Stimulated activated CD8-positive, alpha-beta memory T cell treated with anti-CD3 and anti-CD28 coated beads, Interleukin-12 subunit alpha, Interleukin-12 subunit beta, amount 100 ng/mL, for 4 hours (primary cell): Measurements from ENCODE around the gene WDR93.
"Not testable (repeated sequence)": the region's sequence is repeated elsewhere in the genome, so short reads cannot be mapped to it uniquely, and the experiment has no call there.

Source experiments
- DNase-seq: peaks from one replicate; pipeline ENCODE4 v3.0.0-alpha.2; 2020; ENCODE audit warnings: low read depth

Gene WDR93

GRCh38 chr15:89685995-89686394 lies 4.6 kb upstream of the WDR93 start:
- no peak for DNase-seq

GRCh38 chr15:89686522-89686921 lies 4.1 kb upstream of the WDR93 start:
- no peak for DNase-seq

DNA sequence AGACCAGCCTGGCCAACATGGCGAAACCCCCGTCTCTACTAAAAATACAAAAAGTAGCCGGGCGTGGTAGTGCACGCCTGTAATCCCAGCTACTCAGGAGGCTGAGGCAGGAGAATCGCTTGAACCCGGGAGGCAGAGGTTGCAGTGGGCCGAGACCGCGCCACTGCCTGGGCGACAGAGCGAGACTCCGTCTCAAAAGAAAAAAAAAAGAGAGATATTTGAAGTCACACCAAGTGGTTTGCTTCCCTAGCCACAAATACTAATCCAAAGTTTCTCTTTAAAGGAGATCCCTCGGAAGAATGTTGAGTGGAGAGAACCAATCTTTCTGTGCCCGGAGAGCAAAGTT lies 708 bp upstream of the WDR93 start:
- DNase-seq, result not testable (repeated sequence)

DNA sequence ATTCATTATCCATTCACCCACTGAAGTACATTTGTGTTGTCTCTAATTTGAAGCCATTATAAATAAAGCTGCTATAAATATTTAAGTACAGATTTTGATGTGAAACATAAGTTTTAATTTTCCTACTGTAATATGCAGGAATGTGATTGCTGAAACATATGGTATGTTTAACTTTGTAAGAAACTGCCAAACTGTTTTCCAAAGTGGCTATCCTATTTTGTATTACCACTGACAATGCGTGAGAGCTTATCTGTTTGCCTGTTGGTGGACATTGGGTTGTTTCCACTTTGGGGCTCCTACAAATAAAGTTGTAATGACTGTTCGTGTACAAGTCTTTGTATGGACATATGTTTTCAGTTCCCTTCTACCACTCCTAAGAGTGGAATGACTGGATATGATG lies 2.5 kb downstream of the WDR93 start:
- no peak for DNase-seq

DNA sequence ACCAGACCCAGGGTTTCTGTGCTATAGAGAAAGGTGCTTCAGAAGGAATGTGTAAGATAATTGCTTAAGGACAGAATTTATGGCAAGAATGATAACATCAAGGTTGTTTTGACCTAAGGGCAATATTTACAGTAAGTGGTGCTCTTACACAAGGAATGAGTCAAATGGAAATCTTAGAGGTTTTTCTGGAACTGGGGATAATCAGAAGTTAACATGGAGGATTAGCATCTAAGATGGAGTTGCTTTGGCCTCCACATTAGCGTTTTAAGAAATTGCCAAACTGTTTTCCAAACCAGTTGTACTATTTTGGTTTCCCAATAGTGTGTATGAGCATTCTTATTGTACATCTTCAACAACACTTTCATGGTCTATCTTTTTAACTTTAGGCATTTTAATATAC lies 3.1 kb downstream of the WDR93 start:
- no peak for DNase-seq

DNA sequence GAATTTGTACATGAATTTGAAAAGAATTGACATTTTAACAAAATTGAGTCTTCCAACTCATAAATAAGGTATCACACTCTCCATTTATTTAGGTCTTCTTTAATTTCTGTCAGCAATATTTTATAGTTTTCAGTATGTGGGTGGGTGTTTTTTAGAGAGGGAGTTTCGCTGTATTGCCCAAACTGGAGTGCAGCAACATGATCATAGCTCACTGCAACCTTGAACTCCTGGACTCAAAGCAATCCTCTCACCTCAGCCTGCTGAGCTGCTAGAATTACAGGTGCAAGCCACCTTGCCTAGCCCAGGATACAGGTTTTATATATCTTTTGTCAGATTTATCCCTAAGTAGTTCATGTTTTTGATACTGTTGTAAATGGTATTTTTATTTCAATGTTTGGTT lies 4.6 kb downstream of the WDR93 start:
- no peak for DNase-seq

DNA sequence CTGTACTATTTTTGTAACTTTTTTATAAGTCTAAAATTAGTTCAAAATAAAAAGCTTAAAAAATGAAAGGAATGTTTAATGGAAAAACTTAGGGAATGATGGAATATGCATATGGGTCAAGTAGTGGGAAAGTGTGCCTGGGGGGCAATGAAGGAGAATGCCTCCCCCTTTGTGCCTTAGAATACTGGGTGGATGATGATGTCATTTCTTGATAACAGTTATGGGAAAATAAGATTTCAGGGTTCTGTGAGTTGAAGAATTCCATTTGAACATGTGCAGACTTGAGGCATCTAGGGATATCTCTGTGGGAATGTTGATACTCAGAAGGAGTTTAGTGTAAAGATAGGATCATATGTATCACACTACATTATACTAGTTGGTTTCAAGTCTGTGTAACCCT lies 13.8 kb downstream of the WDR93 start:
- no peak for DNase-seq

- no peak for DNase-seq
Measured at GRCh38 chr15:89707577-89707976, 17.0 kb downstream of the WDR93 start.

GRCh38 chr15:89714775-89715174 lies 24.2 kb downstream of the WDR93 start:
- no peak for DNase-seq

DNA sequence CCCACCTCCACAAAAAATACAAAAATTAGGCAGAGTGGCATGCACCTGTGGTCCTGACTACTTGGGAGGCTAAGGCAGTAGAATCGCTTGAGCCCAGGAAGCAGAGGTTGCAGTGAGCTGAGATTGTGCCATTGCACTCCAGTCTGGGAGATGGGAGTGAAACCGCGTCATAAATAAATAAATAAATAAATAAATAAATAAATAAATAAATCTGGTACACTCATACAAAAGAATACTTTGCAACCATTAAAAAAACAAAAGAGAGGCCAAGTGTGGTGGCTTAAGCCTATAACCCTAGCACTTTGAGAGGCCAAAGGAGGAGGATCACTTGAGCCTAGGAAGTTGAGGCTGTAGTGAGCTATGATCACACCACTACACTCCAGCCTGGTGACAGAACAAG lies 32.4 kb downstream of the WDR93 start:
- no peak for DNase-seq

DNA sequence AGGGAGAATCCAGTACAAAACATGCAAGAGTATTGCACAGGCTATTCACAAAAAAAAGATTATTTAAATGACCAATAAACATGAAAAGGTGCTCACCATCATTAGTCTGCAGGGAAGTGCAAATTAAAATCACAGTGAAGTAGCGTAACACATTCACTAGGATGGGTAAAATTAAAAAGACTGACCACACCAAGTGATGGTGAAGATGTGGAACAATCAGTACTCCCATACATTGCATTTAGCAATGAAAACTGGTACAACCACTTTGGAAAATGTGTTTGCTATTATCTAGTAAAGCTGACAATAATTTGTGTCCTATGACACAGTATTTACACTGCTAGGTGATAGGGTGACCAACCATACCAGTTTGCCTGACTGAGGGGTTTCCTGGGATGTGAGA lies 34.0 kb downstream of the WDR93 start:
- no peak for DNase-seq

DNA sequence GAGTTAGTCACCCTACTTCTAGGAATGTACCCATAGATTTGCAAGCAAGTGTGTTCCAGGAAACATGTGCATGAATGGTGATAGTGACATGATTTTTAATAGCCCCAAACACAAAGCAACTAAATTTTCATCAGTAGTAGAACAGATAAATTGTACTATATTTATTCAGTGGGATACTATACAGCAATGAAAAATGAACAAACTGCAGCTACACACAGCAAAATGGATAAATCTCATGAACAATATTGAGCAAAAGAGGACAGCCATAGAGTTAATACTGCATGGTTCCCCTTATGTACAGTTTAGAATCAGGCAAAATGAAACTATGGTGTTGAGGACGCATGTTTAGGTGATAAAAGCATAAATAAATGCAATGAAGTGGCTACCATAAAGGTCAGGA lies 34.5 kb downstream of the WDR93 start:
- no peak for DNase-seq

DNA sequence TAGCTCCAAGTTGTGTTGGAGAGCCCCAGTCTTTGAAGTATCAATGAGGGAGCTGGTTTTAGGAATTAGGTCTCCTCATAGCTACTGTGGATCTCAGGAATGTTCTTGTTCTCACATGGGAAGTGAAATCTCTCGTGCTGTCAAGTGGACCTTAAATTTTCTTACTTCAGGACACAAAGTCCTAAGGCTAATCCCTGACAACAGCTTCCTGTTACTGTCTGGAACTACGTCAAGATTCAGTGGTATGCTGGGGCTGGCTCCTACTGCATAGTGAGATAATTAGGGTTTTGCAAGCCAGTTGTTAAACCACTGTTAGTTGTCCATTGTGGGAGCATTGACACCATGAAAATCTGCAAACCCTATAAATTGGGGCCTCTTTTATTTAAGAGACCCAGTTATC lies 37.6 kb downstream of the WDR93 start:
- DNase-seq, result no peak

- no peak for DNase-seq
Measured at GRCh38 chr15:89731275-89731674, 40.7 kb downstream of the WDR93 start.

GRCh38 chr15:89732451-89733172 lies 42.0 kb downstream of the WDR93 start:
- no peak for DNase-seq

DNA sequence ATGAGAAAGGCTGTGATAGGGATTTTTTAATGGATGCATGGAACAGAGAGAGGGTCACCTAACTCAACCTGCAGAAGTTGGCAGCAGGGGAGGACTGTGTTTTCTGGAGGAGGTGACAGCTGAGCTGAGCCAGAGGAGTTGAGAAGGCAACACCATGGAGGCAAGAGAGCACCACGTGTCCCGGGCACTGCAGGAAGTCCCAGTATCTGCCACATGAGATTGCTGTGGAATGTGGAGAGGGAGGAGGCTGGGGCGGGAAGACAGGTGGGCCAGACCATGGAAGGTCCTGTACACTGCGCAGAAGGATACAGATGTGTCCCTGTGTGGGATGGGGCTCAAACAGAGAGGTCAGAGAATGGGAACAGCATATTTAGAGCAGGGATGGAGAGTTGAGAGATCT lies 45.2 kb downstream of the WDR93 start:
- DNase-seq, result no peak

DNA sequence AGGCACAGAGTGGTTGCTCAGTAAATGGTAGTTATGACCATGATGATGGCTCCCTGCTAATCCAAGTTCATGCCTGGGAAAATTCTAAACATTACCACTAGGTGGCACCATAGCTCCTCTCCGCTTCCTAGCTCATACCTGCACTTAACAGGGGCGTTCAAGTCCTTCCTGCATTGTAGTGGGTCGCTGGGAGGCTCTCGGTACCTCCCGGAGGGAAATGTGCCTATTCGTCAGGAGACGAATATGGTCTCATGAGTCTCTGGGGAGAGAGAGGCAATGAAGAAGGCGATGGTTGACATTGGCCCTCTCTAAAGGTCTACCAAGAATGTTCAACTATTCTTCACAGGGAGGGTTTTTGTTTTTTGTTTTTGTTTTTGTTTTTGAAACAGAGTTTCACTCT lies 49.5 kb downstream of the WDR93 start:
- no peak for DNase-seq

DNA sequence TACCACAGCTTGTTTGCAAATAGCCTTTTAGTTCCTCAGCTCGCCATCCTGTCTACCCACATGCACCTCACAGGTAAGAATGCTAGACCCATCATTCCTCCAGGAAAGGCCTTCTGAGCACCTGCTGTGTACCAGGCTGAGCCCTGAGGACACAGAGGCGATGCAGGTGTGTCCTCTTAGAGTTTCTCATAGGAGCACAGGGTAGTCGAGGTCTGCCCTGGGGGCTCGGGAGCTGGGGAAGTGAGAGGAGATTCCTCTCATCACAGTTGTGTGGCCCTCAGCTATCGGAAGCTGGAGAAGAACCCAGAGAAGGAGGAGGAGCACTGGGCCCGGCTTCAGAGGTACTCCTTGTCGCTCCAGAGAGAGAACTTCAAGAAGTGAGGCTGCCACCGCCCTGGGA lies 52.4 kb downstream of the WDR93 start:
- no peak for DNase-seq

DNA sequence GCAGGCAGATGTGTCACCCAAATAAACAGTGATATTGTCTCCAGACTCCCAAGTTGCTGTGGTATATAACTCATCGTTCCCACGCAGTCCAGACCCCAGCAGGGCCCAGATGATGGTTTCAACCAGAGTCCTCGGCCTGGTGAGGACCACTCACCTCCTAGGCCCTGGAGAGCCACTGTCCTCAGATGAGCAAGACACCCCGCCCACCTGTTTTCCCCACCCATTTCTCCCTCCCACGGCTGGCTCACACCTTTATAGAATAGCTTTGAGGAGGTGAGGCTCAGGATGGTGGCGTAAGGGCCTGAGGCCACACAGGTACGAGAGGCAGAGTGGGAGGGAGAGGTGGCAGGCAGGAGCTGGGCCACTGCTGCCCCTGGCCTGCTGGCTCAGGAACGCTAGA lies 53.0 kb downstream of the WDR93 start:
- DNase-seq, result no peak

- no peak for DNase-seq
Measured at GRCh38 chr15:89745131-89745530, 54.5 kb downstream of the WDR93 start.

- no peak for DNase-seq
Measured at GRCh38 chr15:89745768-89746167, 55.2 kb downstream of the WDR93 start.

GRCh38 chr15:89746386-89746780 lies 55.8 kb downstream of the WDR93 start:
- no peak for DNase-seq

- DNase-seq, result no peak
Measured at GRCh38 chr15:89747708-89748682, 57.4 kb downstream of the WDR93 start.

GRCh38 chr15:89749054-89749453 lies 58.4 kb downstream of the WDR93 start:
- no peak for DNase-seq
